ENCODE measurements around the gene RMDN2.

The RMDN2 gene

DNA sequence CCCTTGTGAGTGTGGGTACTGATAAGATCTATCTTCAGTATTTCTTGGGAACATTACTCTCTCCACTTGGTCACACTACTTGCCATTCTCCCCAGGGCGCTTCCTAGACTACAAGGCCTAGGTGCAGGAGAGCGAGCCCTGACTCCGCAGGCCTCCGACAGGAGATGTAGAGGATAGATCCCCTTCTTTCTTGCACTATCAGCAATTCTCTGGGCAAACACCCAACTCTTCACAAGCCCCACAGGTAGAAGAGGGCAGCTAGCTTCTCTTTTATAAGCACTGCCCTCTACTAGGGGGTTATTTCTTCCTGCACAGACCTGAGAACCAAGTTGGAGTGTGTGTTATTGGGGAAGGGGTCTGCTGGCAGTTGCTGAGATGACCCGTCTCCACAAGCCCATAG lies 10.7 kb upstream of the RMDN2 start:
- Histone ChIP-seq H4K20me1 (ENCODE audit: low read depth, low read length) (no peaks in the 10 kb centered on the region), H3F3A (ENCODE audit: insufficient read depth) (no peaks in the 10 kb centered on the region), H3K4me3 (ENCODE audit: insufficient read depth, low read length, poor library complexity, severe bottlenecking) (no peak overlapping the region), H3K4me2 (ENCODE audit: low read depth, low read length, poor library complexity, severe bottlenecking) (no peak overlapping the region), H3K79me2 (ENCODE audit: insufficient read depth, low read length) (no peaks in the 10 kb centered on the region), H3K9me3 (ENCODE audit: insufficient read depth, low read length) (no peaks in the 10 kb centered on the region), H3K36me3 (ENCODE audit: low read length) (no peaks in the 10 kb centered on the region), H3K27me3 (ENCODE audit: low read length) (no peaks in the 10 kb centered on the region), H3K9me2 (replicated peaks; ENCODE audit: insufficient read depth, low read length) (no peaks in the 10 kb centered on the region), H2AFZ (ENCODE audit: low read depth, low read length, severe bottlenecking) (no peak overlapping the region), H3K9ac (ENCODE audit: low read length) (no peak overlapping the region), H3K27ac (ENCODE audit: low read depth, low read length) (no peak overlapping the region)
- TF ChIP-seq EZH2phosphoT487 (conservative IDR thresholded peaks at IDR 0.05; ENCODE audit: low read length), result no peak
- TF ChIP-seq, protein P1, sequence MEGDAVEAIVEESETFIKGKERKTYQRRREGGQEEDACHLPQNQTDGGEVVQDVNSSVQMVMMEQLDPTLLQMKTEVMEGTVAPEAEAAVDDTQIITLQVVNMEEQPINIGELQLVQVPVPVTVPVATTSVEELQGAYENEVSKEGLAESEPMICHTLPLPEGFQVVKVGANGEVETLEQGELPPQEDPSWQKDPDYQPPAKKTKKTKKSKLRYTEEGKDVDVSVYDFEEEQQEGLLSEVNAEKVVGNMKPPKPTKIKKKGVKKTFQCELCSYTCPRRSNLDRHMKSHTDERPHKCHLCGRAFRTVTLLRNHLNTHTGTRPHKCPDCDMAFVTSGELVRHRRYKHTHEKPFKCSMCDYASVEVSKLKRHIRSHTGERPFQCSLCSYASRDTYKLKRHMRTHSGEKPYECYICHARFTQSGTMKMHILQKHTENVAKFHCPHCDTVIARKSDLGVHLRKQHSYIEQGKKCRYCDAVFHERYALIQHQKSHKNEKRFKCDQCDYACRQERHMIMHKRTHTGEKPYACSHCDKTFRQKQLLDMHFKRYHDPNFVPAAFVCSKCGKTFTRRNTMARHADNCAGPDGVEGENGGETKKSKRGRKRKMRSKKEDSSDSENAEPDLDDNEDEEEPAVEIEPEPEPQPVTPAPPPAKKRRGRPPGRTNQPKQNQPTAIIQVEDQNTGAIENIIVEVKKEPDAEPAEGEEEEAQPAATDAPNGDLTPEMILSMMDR (IDR thresholded peaks at IDR 0.05; ENCODE audit: insufficient read depth, low read length, poor library complexity, severe bottlenecking), result no peak

DNA sequence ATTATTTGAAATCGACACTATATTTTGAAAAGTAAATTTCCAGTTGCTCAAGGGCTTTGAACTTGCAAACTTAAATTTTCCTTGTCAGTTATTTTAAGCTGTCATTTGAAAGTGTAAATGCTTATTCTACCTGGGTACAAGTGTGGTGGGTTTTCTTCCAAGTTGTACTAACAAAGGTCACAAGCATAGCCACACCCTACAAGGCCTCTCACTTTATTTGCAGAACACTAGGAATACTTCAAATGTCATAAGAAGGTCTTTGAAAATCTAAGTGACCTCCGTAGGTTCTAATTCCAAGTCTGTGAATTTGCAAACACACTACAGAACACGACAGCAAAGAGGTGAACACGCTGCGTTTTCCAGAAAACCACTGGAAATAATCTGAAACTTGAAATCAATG lies 9.3 kb upstream of the RMDN2 start:
- Histone ChIP-seq H3K9ac (ENCODE audit: low read length) (no peak overlapping the region), H3K4me3 (ENCODE audit: insufficient read depth, low read length, poor library complexity, severe bottlenecking) (no peak overlapping the region), H3K79me2 (ENCODE audit: insufficient read depth, low read length) (no peaks in the 10 kb centered on the region), H3K27me3 (ENCODE audit: low read length) (no peaks in the 10 kb centered on the region), H3K27ac (ENCODE audit: low read depth, low read length) (no peak overlapping the region), H3K4me2 (ENCODE audit: low read depth, low read length, poor library complexity, severe bottlenecking) (no peak overlapping the region), H4K20me1 (ENCODE audit: low read depth, low read length) (no peaks in the 10 kb centered on the region), H3K9me3 (ENCODE audit: insufficient read depth, low read length) (no peaks in the 10 kb centered on the region), H2AFZ (ENCODE audit: low read depth, low read length, severe bottlenecking) (no peak overlapping the region), H3K9me2 (replicated peaks; ENCODE audit: insufficient read depth, low read length) (no peaks in the 10 kb centered on the region), H3F3A (ENCODE audit: insufficient read depth) (no peaks in the 10 kb centered on the region), H3K36me3 (ENCODE audit: low read length) (no peaks in the 10 kb centered on the region)
- no peak for TF ChIP-seq EZH2phosphoT487 (conservative IDR thresholded peaks at IDR 0.05; ENCODE audit: low read length)
- TF ChIP-seq, protein P1 (IDR thresholded peaks at IDR 0.05; ENCODE audit: insufficient read depth, low read length, poor library complexity, severe bottlenecking), result no peak

DNA sequence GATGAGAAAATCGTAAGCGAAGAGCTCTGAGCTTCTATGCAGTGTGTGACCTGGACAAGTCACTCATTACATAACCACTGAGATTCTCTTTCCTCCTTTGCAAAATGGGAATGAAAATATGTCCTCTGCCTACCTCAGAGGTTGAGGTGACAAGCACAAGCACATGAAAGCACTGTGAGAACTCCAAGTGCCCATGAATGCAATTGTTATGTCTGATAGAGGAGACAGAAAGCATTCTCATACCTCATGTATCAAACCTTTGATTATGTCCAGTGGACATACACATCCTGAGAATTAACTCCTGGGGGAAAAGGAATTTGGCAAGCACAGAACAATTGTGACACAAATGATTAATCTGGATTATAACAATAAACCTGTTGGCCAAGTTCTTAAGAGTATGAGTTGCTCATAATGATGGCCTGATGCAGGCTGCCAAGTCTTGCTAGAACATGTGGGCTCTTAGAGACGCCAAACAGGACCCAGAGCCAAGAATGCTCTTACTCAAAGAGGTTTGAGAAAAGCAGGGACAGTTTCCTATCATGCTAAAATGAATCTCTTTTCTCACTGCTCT lies 8.5 kb upstream of the RMDN2 start:
- H3K9me2 ChIP-seq (replicated peaks; ENCODE audit: insufficient read depth, low read length), result no peaks in the 10 kb centered on the region
- H3K4me3 ChIP-seq (ENCODE audit: insufficient read depth, low read length, poor library complexity, severe bottlenecking), result no peak overlapping the region
- H2AFZ ChIP-seq (ENCODE audit: low read depth, low read length, severe bottlenecking), result no peak overlapping the region
- no peaks in the 10 kb centered on the region for H3K27me3 ChIP-seq (ENCODE audit: low read length)
- H3K27ac ChIP-seq (ENCODE audit: low read depth, low read length), result no peak overlapping the region
- no peaks in the 10 kb centered on the region for H3K79me2 ChIP-seq (ENCODE audit: insufficient read depth, low read length)
- H3K9me3 ChIP-seq (ENCODE audit: insufficient read depth, low read length), result no peaks in the 10 kb centered on the region
- H3K9ac ChIP-seq (ENCODE audit: low read length), result no peak overlapping the region
- TF ChIP-seq, protein P1 (IDR thresholded peaks at IDR 0.05; ENCODE audit: insufficient read depth, low read length, poor library complexity, severe bottlenecking), result no peak
- no peak for TF ChIP-seq EZH2phosphoT487 (conservative IDR thresholded peaks at IDR 0.05; ENCODE audit: low read length)
- no peaks in the 10 kb centered on the region for H3F3A ChIP-seq (ENCODE audit: insufficient read depth)
- H3K4me2 ChIP-seq (ENCODE audit: low read depth, low read length, poor library complexity, severe bottlenecking), result no peak overlapping the region
- no peaks in the 10 kb centered on the region for H4K20me1 ChIP-seq (ENCODE audit: low read depth, low read length)
- no peaks in the 10 kb centered on the region for H3K36me3 ChIP-seq (ENCODE audit: low read length)
